ENCODE data around the gene P2RY11.

DNA sequence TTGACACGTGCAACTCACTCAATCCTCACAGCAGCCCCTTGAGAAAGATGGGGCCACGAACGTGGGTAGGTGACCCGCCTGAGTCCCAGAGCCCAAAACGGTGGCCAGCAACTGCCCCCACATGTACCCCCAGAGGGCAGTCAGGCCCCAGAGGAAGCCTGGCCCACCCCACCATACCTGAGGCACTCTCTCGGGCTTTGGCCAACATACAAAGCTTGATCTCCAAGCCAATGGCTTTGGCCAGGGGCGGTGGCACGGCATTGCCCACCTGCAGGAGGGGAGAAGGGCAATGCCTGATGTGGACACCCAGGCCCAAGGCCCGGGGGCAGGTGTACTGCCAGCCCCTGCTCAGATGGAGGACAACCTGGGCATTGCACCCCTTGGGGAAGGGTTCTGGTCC lies 22.5 kb downstream of the P2RY11 start:
- no peak for TF ChIP-seq CTCF (IDR thresholded peaks at IDR 0.05)
- no peak for TF ChIP-seq POLR2A (IDR thresholded peaks at IDR 0.05)
- TF ChIP-seq EP300 (IDR thresholded peaks at IDR 0.05) = no peak
- TF ChIP-seq POLR2AphosphoS5 (IDR thresholded peaks at IDR 0.05) = no peak

Data from suprapubic skin (tissue), 4 donors.